ENCODE measurements around the gene GRIK4.

Gene GRIK4

GRCh38 chr11:120682866-120683265, 171.3 kb downstream of the GRIK4 start:
- H3K27me3 ChIP-seq (ENCODE audit: insufficient read depth, low read length), result no peaks in the 10 kb centered on the region
- no peak overlapping the region for H3K27ac ChIP-seq (ENCODE audit: low read depth, low read length, poor library complexity, severe bottlenecking)
- H4K20me1 ChIP-seq (ENCODE audit: insufficient read depth, low read length), result no peaks in the 10 kb centered on the region
- H2AFZ ChIP-seq (ENCODE audit: low read length), result no peak overlapping the region
- no peaks in the 10 kb centered on the region for H3F3A ChIP-seq (ENCODE audit: insufficient read depth, low read length)
- no peak overlapping the region for H3K4me2 ChIP-seq (ENCODE audit: low read length)
- H3K4me1 ChIP-seq (ENCODE audit: insufficient read depth, low read length, severe bottlenecking), result no peaks in the 10 kb centered on the region
- no peaks in the 10 kb centered on the region for H3K36me3 ChIP-seq (ENCODE audit: insufficient read depth, low read length)
- no peaks in the 10 kb centered on the region for H3K9me3 ChIP-seq (ENCODE audit: low read length)
- no peak overlapping the region for H3K4me3 ChIP-seq (ENCODE audit: low read depth, low read length, poor library complexity, severe bottlenecking)
- no peaks in the 10 kb centered on the region for H3K9me2 ChIP-seq (ENCODE audit: low read depth, low read length)
- TF ChIP-seq EZH2 (IDR thresholded peaks at IDR 0.05; ENCODE audit: borderline replicate concordance, low read length) (no peak), CTCF (IDR thresholded peaks at IDR 0.05; ENCODE audit: low read length) (no peak)
- no peak overlapping the region for H3K9ac ChIP-seq (ENCODE audit: low read length)
- no peaks in the 10 kb centered on the region for H3K79me2 ChIP-seq (ENCODE audit: insufficient read depth, low read length)

GRCh38 chr11:120686516-120686915, 175.0 kb downstream of the GRIK4 start:
- no peaks in the 10 kb centered on the region for H4K20me1 ChIP-seq (ENCODE audit: insufficient read depth, low read length)
- H3K27me3 ChIP-seq (ENCODE audit: insufficient read depth, low read length), result no peaks in the 10 kb centered on the region
- H3K9ac ChIP-seq (ENCODE audit: low read length), result no peak overlapping the region
- H3K4me3 ChIP-seq (ENCODE audit: low read depth, low read length, poor library complexity, severe bottlenecking), result no peak overlapping the region
- no peak overlapping the region for H3K4me2 ChIP-seq (ENCODE audit: low read length)
- H3K9me3 ChIP-seq (ENCODE audit: low read length), result no peaks in the 10 kb centered on the region
- no peak overlapping the region for H2AFZ ChIP-seq (ENCODE audit: low read length)
- no peaks in the 10 kb centered on the region for H3K9me2 ChIP-seq (ENCODE audit: low read depth, low read length)
- no peaks in the 10 kb centered on the region for H3F3A ChIP-seq (ENCODE audit: insufficient read depth, low read length)
- H3K27ac ChIP-seq (ENCODE audit: low read depth, low read length, poor library complexity, severe bottlenecking), result no peak overlapping the region
- no peaks in the 10 kb centered on the region for H3K79me2 ChIP-seq (ENCODE audit: insufficient read depth, low read length)
- no peak for TF ChIP-seq EZH2 (IDR thresholded peaks at IDR 0.05; ENCODE audit: borderline replicate concordance, low read length)
- no peak for TF ChIP-seq CTCF (IDR thresholded peaks at IDR 0.05; ENCODE audit: low read length)
- H3K36me3 ChIP-seq (ENCODE audit: insufficient read depth, low read length), result no peaks in the 10 kb centered on the region
- H3K4me1 ChIP-seq (ENCODE audit: insufficient read depth, low read length, severe bottlenecking), result no peaks in the 10 kb centered on the region

- no peak for TF ChIP-seq EZH2 (IDR thresholded peaks at IDR 0.05; ENCODE audit: borderline replicate concordance, low read length)
- no peak for TF ChIP-seq CTCF (IDR thresholded peaks at IDR 0.05; ENCODE audit: low read length)
- Histone ChIP-seq H3K9ac (ENCODE audit: low read length) (no peak overlapping the region), H4K20me1 (ENCODE audit: insufficient read depth, low read length) (no peaks in the 10 kb centered on the region), H3K79me2 (ENCODE audit: insufficient read depth, low read length) (no peaks in the 10 kb centered on the region), H3K27me3 (ENCODE audit: insufficient read depth, low read length) (no peaks in the 10 kb centered on the region), H3K4me3 (ENCODE audit: low read depth, low read length, poor library complexity, severe bottlenecking) (no peak overlapping the region), H3K36me3 (ENCODE audit: insufficient read depth, low read length) (no peaks in the 10 kb centered on the region), H3K9me2 (ENCODE audit: low read depth, low read length) (no peaks in the 10 kb centered on the region), H2AFZ (ENCODE audit: low read length) (no peak overlapping the region), H3K4me1 (ENCODE audit: insufficient read depth, low read length, severe bottlenecking) (no peaks in the 10 kb centered on the region), H3K4me2 (ENCODE audit: low read length) (no peak overlapping the region), H3F3A (ENCODE audit: insufficient read depth, low read length) (no peaks in the 10 kb centered on the region), H3K9me3 (ENCODE audit: low read length) (no peaks in the 10 kb centered on the region), H3K27ac (ENCODE audit: low read depth, low read length, poor library complexity, severe bottlenecking) (no peak overlapping the region)
Observed at GRCh38 chr11:120688163-120688562, 176.6 kb downstream of the GRIK4 start.

All from OCI-LY1 (cell line).